Panc1 (cell line): ENCODE results near the gene DNPEP. TPM values are rescaled to one million over a fixed set of nuclear protein-coding genes. Genes with fewer than 3 reads are reported as not detected.

Source experiments
- ATAC-seq: fragments of 200-7000 bp; cut with Tn5 transposase; 2 replicates; pipeline ENCODE4 v1.9.1; 2020; ENCODE audit warnings: mild to moderate bottlenecking, moderate library complexity
- BruUV-seq: library from RNA; stranded (reverse); fragments of 400-500 nt; replicated peaks from 2 replicates; lab custom pipeline; 2021; lab: Mats Ljungman, UMichigan
- CTCF ChIA-PET: fragments of 300-600 bp; sonication (Branson Sonifier 250); formaldehyde crosslinking; loops from one replicate; lab custom pipeline; 2022; ENCODE audit warnings: antibody characterized with exemption; lab: Charles Lee
- POLR2A ChIA-PET: fragments of 300-600 bp; sonication (Branson Sonifier 250); formaldehyde crosslinking; loops from one replicate; lab custom pipeline; 2022; ENCODE audit warnings: antibody characterized with exemption; lab: Charles Lee
- DNase-seq: peaks from one replicate; pipeline ENCODE4 v3.0.0-alpha.2; 2010; ENCODE audit warnings: low read depth, low spot score
- H3K27ac ChIP-seq: 2 replicates; pipeline ENCODE4 v1.5.1; 2011; ENCODE audit warnings: mild to moderate bottlenecking, low read length, inconsistent platforms
- H3K27me3 ChIP-seq: fragments of 200-500 bp; sonication (Bioruptor generic); 2 replicates; pipeline ENCODE4 v1.6.0; 2014; ENCODE audit warnings: low read length, inconsistent platforms; ENCODE audit not compliant: control insufficient read depth, insufficient read depth
- H3K36me3 ChIP-seq: fragments of 200-500 bp; sonication (Bioruptor generic); 2 replicates; pipeline ENCODE4 v1.5.1; 2014; ENCODE audit warnings: inconsistent platforms, mild to moderate bottlenecking, low read length, moderate library complexity; ENCODE audit not compliant: control insufficient read depth, insufficient read depth
- H3K4me1 ChIP-seq: 2 replicates; pipeline ENCODE4 v1.5.1; 2011; ENCODE audit warnings: inconsistent platforms, mild to moderate bottlenecking, low read length, moderate library complexity; ENCODE audit not compliant: control insufficient read depth, insufficient read depth
- H3K4me3 ChIP-seq, 2 experiments: 2 replicates each; pipeline ENCODE4 v1.5.1; 2011 to 2012; ENCODE audit warnings: low read depth in 2 of 2, low read length in 2 of 2, mild to moderate bottlenecking in 2 of 2, inconsistent platforms in 1 of 2, moderate library complexity in 1 of 2
- H3K9me3 ChIP-seq: fragments of 200-500 bp; sonication (Bioruptor generic); 2 replicates; pipeline ENCODE4 v1.5.1; 2014; ENCODE audit warnings: low read depth, mild to moderate bottlenecking, inconsistent platforms, low read length, moderate library complexity; ENCODE audit not compliant: control insufficient read depth, insufficient read depth
- CTCF ChIP-seq: fragments of 450-650 bp; IDR thresholded peaks from 2 replicates; pipeline ENCODE4 v1.5.1; 2017; ENCODE audit warnings: mild to moderate bottlenecking
- POLR2AphosphoS5 ChIP-seq: IDR thresholded peaks from 2 replicates; pipeline ENCODE4 v1.6.1; 2012; ENCODE audit warnings: mild to moderate bottlenecking, low read depth, low read length, moderate library complexity
- REST ChIP-seq, 2 experiments: IDR thresholded peaks; 2 replicates each; pipeline ENCODE4 v1.6.1; 2011 to 2012; ENCODE audit warnings: low read depth in 2 of 2, control low read depth in 1 of 2, low read length in 1 of 2, mild to moderate bottlenecking in 1 of 2, moderate library complexity in 1 of 2; ENCODE audit not compliant: insufficient read depth in 1 of 2
- SIN3A ChIP-seq: IDR thresholded peaks from 2 replicates; pipeline ENCODE4 v1.6.1; 2012; ENCODE audit warnings: low read depth, mild to moderate bottlenecking, low read length, moderate library complexity, borderline replicate concordance; ENCODE audit not compliant: insufficient read depth
- TCF7L2 ChIP-seq: IDR thresholded peaks from 2 replicates; pipeline ENCODE4 v1.6.1; 2011; ENCODE audit warnings: mild to moderate bottlenecking, low read depth, low read length, inconsistent platforms
- in situ Hi-C: cut with HindIII; loops from 2 replicates; pipeline ENCODE4 v1.10.0; 2016; ENCODE audit warnings: low sequenced_read_pairs, low pct_unique_long_range_greater_than_20kb
- intact Hi-C: fragments of 100-400 bp; cut with micrococcal nuclease; formaldehyde crosslinking; loops from one replicate; pipeline ENCODE4 v1.10.0; 2022; ENCODE audit not compliant: unreplicated experiment
- total RNA-seq: library from RNA; stranded (reverse); gene quantifications from one replicate; pipeline ENCODE4 v1.2.1, GENCODE V29; 2021; ENCODE audit not compliant: unreplicated experiment

DNPEP gene
- total RNA-seq, 1 experiment from 2014 or later: 107 TPM

GRCh38 chr2:219425238-219426067 lies 37.7 kb upstream of the DNPEP start:
- Histone ChIP-seq H3K4me1 (no peaks in the 10 kb centered on the region; the same call in 1 of the 2 replicates), H3K36me3 (no peaks in the 10 kb centered on the region), H3K27me3 (no peaks in the 10 kb centered on the region), H3K4me3 (no peak overlapping the region), H3K27ac (no peak overlapping the region), H3K9me3 (no peaks in the 10 kb centered on the region)
- DNase-seq (no peak), ATAC-seq (no peak)
- ChIA-PET POLR2A (no interaction called here), CTCF (no interaction called here)
- intact Hi-C loops (no loop called here), in situ Hi-C loops (no loop called here)
- no peak for TF ChIP-seq TCF7L2
- no peak for TF ChIP-seq POLR2AphosphoS5
- TF ChIP-seq CTCF: no peak
- TF ChIP-seq SIN3A: no peak
- no peak for TF ChIP-seq REST (IDR thresholded peaks at IDR 0.05; ENCODE audit: insufficient read depth in 1 of 2, low read depth in 2 of 2, low read length in 1 of 2)
- no TSS peak for BruUV-seq

GRCh38 chr2:219423652-219424377 lies 36.1 kb upstream of the DNPEP start:
- ATAC-seq (no peak), DNase-seq (no peak)
- Histone ChIP-seq H3K27ac (no peak overlapping the region), H3K4me3 (no peak overlapping the region), H3K4me1 (no peaks in the 10 kb centered on the region; the same call in 1 of the 2 replicates), H3K27me3 (no peaks in the 10 kb centered on the region), H3K9me3 (no peaks in the 10 kb centered on the region), H3K36me3 (no peaks in the 10 kb centered on the region)
- TF ChIP-seq POLR2AphosphoS5 (no peak), REST (IDR thresholded peaks at IDR 0.05; ENCODE audit: insufficient read depth in 1 of 2, low read depth in 2 of 2, low read length in 1 of 2) (no peak), CTCF (no peak)
- ChIA-PET POLR2A (interaction anchor here (0.6 kb wide), 1 partner anchor 26 kb away, joined by 5 read pairs; no protein-coding TSS in a partner anchor), CTCF (interaction anchor here (0.5 to 0.7 kb wide), 3 partner anchors 86 to 254 kb away, joined by 3 to 5 read pairs (median 4); partner anchors contain the start of gene SLC23A3)
- intact Hi-C loops: no loop called here
- BruUV-seq: no TSS peak
- in situ Hi-C loops: no loop called here
